Measurements from ENCODE around the gene ARPC4.

The ARPC4 gene

DNA sequence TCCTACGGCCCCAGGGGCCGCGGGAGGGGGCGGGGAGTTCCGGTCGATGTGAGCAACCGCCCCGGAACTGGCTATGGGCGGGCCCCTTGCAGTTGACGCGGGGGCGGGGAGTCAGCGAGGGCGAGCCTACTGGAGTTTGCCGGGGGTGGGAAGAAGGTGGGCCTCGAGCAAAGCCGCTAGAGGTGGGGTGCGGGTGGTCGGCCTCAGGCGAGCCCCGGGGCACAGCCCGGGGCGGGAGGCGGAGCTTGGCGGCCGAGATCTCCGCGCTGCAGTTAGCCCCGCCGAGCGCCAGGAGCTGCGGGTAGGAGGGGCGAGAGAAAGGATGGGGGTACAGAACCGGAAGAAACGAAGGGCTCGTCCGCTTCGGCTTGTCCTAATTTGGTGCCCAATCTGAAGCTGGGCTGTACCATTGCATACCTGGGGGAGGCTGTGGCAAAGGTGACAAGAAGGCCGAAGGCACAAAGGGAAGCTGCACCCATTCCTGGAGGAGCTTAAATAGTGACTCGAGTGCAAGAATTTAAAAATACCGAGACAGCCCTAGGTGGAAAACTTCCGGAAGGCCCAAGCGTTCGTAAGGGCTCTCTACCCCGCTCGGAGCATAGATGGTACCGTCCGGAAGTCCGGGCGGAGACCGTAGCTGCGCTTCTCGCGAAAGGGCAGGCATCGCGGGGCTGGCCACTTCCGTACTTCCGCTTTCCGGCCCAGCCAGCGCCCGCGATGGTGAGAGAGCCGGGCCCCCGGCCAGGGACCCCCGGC lies at the start of gene ARPC4, which contains the start of gene TADA3:
Gene ARPC4, plus strand, starts transcription at position 678 of the 756 bp plus-strand sequence. Its CDS starts 40 bp downstream, at position 718.
Gene TADA3, minus strand, starts transcription at position 69 of the 756 bp plus-strand sequence. CDS start 1,007 bp downstream, outside the sequence.
- peak; percentile 96 for DNase-seq (ENCODE audit: low read depth)
- TF ChIP-seq CTCF (conservative IDR thresholded peaks at IDR 0.05; ENCODE audit: low read length), result no peak
- peak within 1 kb of the TSS; percentile 99 for H3K4me3 ChIP-seq (ENCODE audit: low read length)

DNA sequence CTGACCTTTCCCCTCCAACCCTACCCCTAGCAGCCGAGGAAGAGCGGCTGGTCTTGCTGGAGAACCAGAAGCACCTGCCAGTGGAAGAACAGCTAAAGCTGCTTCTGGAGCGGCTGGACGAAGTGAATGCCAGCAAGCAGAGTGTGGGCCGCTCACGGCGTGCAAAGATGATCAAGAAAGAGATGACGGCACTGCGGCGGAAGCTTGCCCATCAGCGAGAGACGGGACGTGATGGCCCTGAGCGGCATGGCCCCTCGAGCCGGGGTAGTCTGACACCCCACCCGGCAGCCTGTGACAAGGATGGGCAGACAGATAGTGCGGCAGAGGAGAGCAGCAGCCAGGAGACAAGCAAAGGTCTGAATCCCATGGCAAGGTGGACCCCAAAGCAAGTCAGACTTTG lies 49.3 kb upstream of the ARPC4 start:
- no peak for DNase-seq (ENCODE audit: low read depth)
- H3K4me3 ChIP-seq (ENCODE audit: low read length), result no peak overlapping the region
- no peak for TF ChIP-seq CTCF (conservative IDR thresholded peaks at IDR 0.05; ENCODE audit: low read length)

DNA sequence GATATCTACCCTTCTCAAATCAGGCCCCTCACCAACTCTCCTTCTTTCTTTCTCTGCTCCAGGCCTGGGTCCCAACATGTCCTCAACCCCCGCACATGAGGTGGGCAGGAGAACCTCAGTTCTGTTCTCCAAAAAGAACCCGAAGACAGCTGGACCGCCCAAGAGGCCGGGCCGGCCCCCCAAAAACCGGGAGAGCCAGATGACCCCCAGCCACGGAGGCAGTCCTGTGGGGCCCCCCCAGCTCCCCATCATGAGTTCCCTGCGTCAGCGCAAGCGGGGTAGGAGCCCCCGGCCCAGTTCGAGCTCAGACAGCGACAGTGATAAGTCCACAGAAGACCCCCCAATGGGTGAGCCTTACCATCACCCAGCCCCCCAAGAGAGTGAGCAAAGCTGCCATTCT lies 48.7 kb upstream of the ARPC4 start:
- DNase-seq (ENCODE audit: low read depth), result no peak
- H3K4me3 ChIP-seq (ENCODE audit: low read length), result no peak overlapping the region
- TF ChIP-seq CTCF (conservative IDR thresholded peaks at IDR 0.05; ENCODE audit: low read length), result no peak

GRCh38 chr3:9745521-9745920 lies 47.4 kb upstream of the ARPC4 start:
- no peak overlapping the region for H3K4me3 ChIP-seq (ENCODE audit: low read length)
- no peak for DNase-seq (ENCODE audit: low read depth)
- TF ChIP-seq CTCF (conservative IDR thresholded peaks at IDR 0.05; ENCODE audit: low read length), result no peak

DNA sequence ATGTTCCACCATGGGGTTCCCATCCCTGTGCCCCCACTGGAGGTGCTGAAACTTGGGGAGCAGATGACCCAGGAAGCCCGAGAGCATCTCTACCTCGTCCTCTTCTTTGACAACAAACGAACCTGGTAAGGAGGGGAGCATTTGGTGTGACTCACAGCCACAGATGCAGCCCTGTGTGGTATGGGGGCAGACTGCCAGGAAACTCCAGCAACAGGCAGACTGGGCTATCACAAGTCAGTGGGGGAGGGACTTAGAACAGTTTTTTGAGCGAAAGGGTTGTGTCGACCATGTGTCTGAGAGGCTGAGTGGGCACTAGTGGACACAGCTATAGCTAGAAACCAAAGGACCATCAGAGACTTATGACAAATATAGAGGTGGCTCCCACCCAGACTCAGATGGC lies 46.6 kb upstream of the ARPC4 start:
- peak; percentile 58 for DNase-seq (ENCODE audit: low read depth)
- TF ChIP-seq CTCF (conservative IDR thresholded peaks at IDR 0.05; ENCODE audit: low read length), result no peak
- H3K4me3 ChIP-seq (ENCODE audit: low read length), result no peak overlapping the region

- DNase-seq (ENCODE audit: low read depth), result peak; percentile 24
- no peak overlapping the region for H3K4me3 ChIP-seq (ENCODE audit: low read length)
- no peak for TF ChIP-seq CTCF (conservative IDR thresholded peaks at IDR 0.05; ENCODE audit: low read length)
These were observed 45.6 kb upstream of the ARPC4 start for GRCh38 chr3:9747267-9747666.

- TF ChIP-seq CTCF (conservative IDR thresholded peaks at IDR 0.05; ENCODE audit: low read length), result no peak
These were observed 44.9 kb upstream of the ARPC4 start for GRCh38 chr3:9748031-9748430.

More at GRCh38 chr3:9748031-9748430, 44.9 kb upstream of the ARPC4 start:
- no peak overlapping the region for H3K4me3 ChIP-seq (ENCODE audit: low read length)
- no peak for DNase-seq (ENCODE audit: low read depth)
